ENCODE data around the gene ZC3H18. TPM values are rescaled to one million over a fixed set of nuclear protein-coding genes. Genes with fewer than 3 reads are reported as not detected.

The ZC3H18 gene
- total RNA-seq, 1 experiment from 2014 or later: 61.8 TPM

GRCh38 chr16:88539652-88540345 lies 30.4 kb upstream of the ZC3H18 start:
- Mint-ChIP-seq H3K27ac (no peak overlapping the region), H3K4me1 (peaks cover 12% of the 10 kb centered on the region; the same call in 1 of the 2 replicates), H3K36me3 (peaks cover 9% of the 10 kb centered on the region), H3K27me3 (ENCODE audit: low read depth) (peaks cover 37% of the 10 kb centered on the region), H3K9me3 (peaks cover 16% of the 10 kb centered on the region), H3K4me3 (no peak overlapping the region)
- no peak for DNase-seq (ENCODE audit: low spot score)
- ChIA-PET CTCF (interaction anchor here (0.7 to 6.7 kb wide), 9 partner anchors 10 to 108 kb away, joined by 3 to 69 read pairs (median 4); partner anchors contain the start of gene ZC3H18), POLR2A (no interaction called here)
- TF ChIP-seq SMAD3 (CRISPR knock-in tag; IDR thresholded peaks at IDR 0.05; ENCODE audit: borderline replicate concordance): no peak
- no peak for TF ChIP-seq E2F4 (CRISPR knock-in tag; IDR thresholded peaks at IDR 0.05; ENCODE audit: borderline replicate concordance, low read depth)
- no peak for TF ChIP-seq ZNF396 (CRISPR knock-in tag; IDR thresholded peaks at IDR 0.05; ENCODE audit: borderline replicate concordance)
- no peak for TF ChIP-seq AR (CRISPR knock-in tag; IDR thresholded peaks at IDR 0.05)
- TF ChIP-seq HMGA2 (CRISPR knock-in tag; IDR thresholded peaks at IDR 0.05): no peak
- no peak for TF ChIP-seq NR1H2 (CRISPR knock-in tag; IDR thresholded peaks at IDR 0.05)
- peak; percentile 36; the same call in 1 of the 2 replicates for ATAC-seq

GRCh38 chr16:88540346-88540977 lies 29.7 kb upstream of the ZC3H18 start:
- CTCF ChIA-PET: interaction anchor here (0.7 to 6.7 kb wide), 7 partner anchors 14 to 108 kb away, joined by 3 to 69 read pairs (median 6); partner anchors contain the start of gene ZC3H18
- Mint-ChIP-seq H3K27ac (no peak overlapping the region), H3K27me3 (ENCODE audit: low read depth) (peaks cover 43% of the 10 kb centered on the region), H3K36me3 (peaks cover 9% of the 10 kb centered on the region), H3K4me3 (no peak overlapping the region), H3K4me1 (peaks cover 6% of the 10 kb centered on the region; the same call in 1 of the 2 replicates), H3K9me3 (peaks cover 16% of the 10 kb centered on the region)
- POLR2A ChIA-PET: no interaction called here
- no peak for DNase-seq (ENCODE audit: low spot score)
- no peak for ATAC-seq
- TF ChIP-seq SMAD4 (CRISPR knock-in tag; IDR thresholded peaks at IDR 0.05) (no peak), PREB (CRISPR knock-in tag; IDR thresholded peaks at IDR 0.05; ENCODE audit: borderline replicate concordance) (no peak)

GRCh38 chr16:88541831-88542616 lies 28.2 kb upstream of the ZC3H18 start:
- ATAC-seq: no peak
- ChIA-PET POLR2A (interaction anchor here (0.5 kb wide), 1 partner anchor 826 kb away, joined by 3 read pairs; no protein-coding TSS in a partner anchor), CTCF (interaction anchor here (1.5 to 6.7 kb wide), 2 partner anchors 11 to 20 kb away, joined by 3 to 69 read pairs; no protein-coding TSS in a partner anchor)
- Mint-ChIP-seq H3K4me1 (peaks cover 2% of the 10 kb centered on the region; the same call in 1 of the 2 replicates), H3K36me3 (peaks cover 9% of the 10 kb centered on the region), H3K4me3 (no peak overlapping the region), H3K27ac (no peak overlapping the region), H3K9me3 (peaks cover 16% of the 10 kb centered on the region), H3K27me3 (ENCODE audit: low read depth) (peaks cover 56% of the 10 kb centered on the region)
- DNase-seq (ENCODE audit: low spot score): no peak
- TF ChIP-seq SOX15 (CRISPR knock-in tag; IDR thresholded peaks at IDR 0.05) (no peak), CBFB (CRISPR knock-in tag; IDR thresholded peaks at IDR 0.05; ENCODE audit: low read depth) (no peak), AR (CRISPR knock-in tag; IDR thresholded peaks at IDR 0.05) (no peak), ZMAT4 (CRISPR knock-in tag; IDR thresholded peaks at IDR 0.05) (no peak), IRF1 (CRISPR knock-in tag; IDR thresholded peaks at IDR 0.05) (no peak), ZNF121 (CRISPR knock-in tag; IDR thresholded peaks at IDR 0.05) (no peak), JAZF1 (CRISPR knock-in tag; IDR thresholded peaks at IDR 0.05) (no peak)

All from WTC11 (cell line).